Measurements from ENCODE around the gene PTPRA.
A peak's percentile ranks its signal among the peaks of the same experiment; 100 is the strongest.

Gene PTPRA

GRCh38 chr20:2918096-2919049, 45.1 kb downstream of the PTPRA start:
- H3K4me3 ChIP-seq = no peak overlapping the region
- H3K27ac ChIP-seq = no peak overlapping the region

- Histone ChIP-seq H3K4me3 (no peak overlapping the region), H3K27ac (no peak overlapping the region)
Measured at GRCh38 chr20:2919518-2920245, 46.4 kb downstream of the PTPRA start.

GRCh38 chr20:2920473-2920872, 47.2 kb downstream of the PTPRA start:
- Histone ChIP-seq H3K4me3 (no peak overlapping the region), H3K27ac (no peak overlapping the region)

GRCh38 chr20:2921506-2921905, 48.2 kb downstream of the PTPRA start:
- no peak overlapping the region for H3K27ac ChIP-seq
- no peak overlapping the region for H3K4me3 ChIP-seq

GRCh38 chr20:2922957-2923356, 49.7 kb downstream of the PTPRA start:
- no peak overlapping the region for H3K27ac ChIP-seq
- no peak overlapping the region for H3K4me3 ChIP-seq

GRCh38 chr20:2930538-2930937, 57.3 kb downstream of the PTPRA start:
- H3K4me3 ChIP-seq = no peak overlapping the region
- H3K27ac ChIP-seq = no peak overlapping the region

GRCh38 chr20:2932498-2932897, 59.2 kb downstream of the PTPRA start:
- Histone ChIP-seq H3K4me3 (no peak overlapping the region), H3K27ac (no peak overlapping the region)

GRCh38 chr20:2937902-2938301, 64.6 kb downstream of the PTPRA start:
- no peak overlapping the region for H3K4me3 ChIP-seq
- no peak overlapping the region for H3K27ac ChIP-seq

- Histone ChIP-seq H3K4me3 (no peak overlapping the region), H3K27ac (no peak overlapping the region)
Measured at GRCh38 chr20:2942439-2942838, 69.2 kb downstream of the PTPRA start.

GRCh38 chr20:2946988-2947961, 74.0 kb downstream of the PTPRA start:
- peak overlapping the region in 2 of 21 experiments; percentile 5 to 36 for H3K27ac ChIP-seq
- H3K4me3 ChIP-seq = no peak overlapping the region

- Histone ChIP-seq H3K4me3 (no peak overlapping the region), H3K27ac (no peak overlapping the region)
Measured at GRCh38 chr20:2948968-2949367, 75.7 kb downstream of the PTPRA start.

- Histone ChIP-seq H3K4me3 (no peak overlapping the region), H3K27ac (no peak overlapping the region)
Measured at GRCh38 chr20:2952766-2953165, 79.5 kb downstream of the PTPRA start.

GRCh38 chr20:2955257-2955970, 82.1 kb downstream of the PTPRA start:
- Histone ChIP-seq H3K4me3 (no peak overlapping the region), H3K27ac (no peak overlapping the region)

- Histone ChIP-seq H3K4me3 (no peak overlapping the region), H3K27ac (no peak overlapping the region)
Measured at GRCh38 chr20:2956480-2956879, 83.2 kb downstream of the PTPRA start.

- Histone ChIP-seq H3K4me3 (no peak overlapping the region), H3K27ac (no peak overlapping the region)
Measured at GRCh38 chr20:2967841-2968240, 94.6 kb downstream of the PTPRA start.

GRCh38 chr20:2972126-2972525, 98.8 kb downstream of the PTPRA start:
- Histone ChIP-seq H3K4me3 (no peak overlapping the region), H3K27ac (no peak overlapping the region)

- no peak overlapping the region for H3K4me3 ChIP-seq
- no peak overlapping the region for H3K27ac ChIP-seq
Measured at GRCh38 chr20:2973574-2973973, 100.3 kb downstream of the PTPRA start.

GRCh38 chr20:2978519-2978918, 105.2 kb downstream of the PTPRA start:
- H3K27ac ChIP-seq = no peak overlapping the region
- no peak overlapping the region for H3K4me3 ChIP-seq

- H3K4me3 ChIP-seq = no peak overlapping the region
- no peak overlapping the region for H3K27ac ChIP-seq
Measured at GRCh38 chr20:2981646-2982045, 108.4 kb downstream of the PTPRA start.
